ENCODE results near the gene MEIS2.

DNA sequence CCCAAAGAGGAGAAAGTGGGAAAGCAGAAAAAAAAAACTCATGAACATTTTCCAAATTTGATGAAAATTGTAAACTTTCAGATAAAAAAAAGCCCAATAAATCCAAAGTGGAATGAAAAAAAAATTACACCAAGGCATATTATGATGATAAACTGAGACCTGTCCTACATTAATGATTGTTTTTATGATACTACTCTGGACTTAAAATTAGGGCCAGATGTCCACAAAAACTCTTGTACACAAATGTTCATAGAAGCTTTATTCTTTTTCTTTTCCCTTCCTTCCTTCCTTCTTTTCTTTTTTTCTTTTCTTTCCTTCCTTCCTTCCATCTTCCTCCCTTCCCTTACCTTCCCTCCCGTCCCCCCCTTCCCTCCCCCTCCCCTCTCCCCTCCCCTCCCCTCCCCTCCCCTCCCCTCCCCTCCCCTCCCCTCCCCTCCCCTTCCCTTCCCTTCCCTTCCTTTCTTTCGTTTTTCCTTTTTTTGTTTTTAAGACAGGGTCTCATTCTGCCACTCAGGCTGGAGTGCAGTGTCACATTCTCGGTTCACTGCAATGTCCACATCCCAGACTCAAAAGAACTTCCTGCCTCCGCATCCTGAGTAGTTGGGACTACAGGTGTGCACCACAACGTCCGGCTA is 243.9 kb downstream of the MEIS2 start:
- no peak for TF ChIP-seq EZH2phosphoT487 (IDR thresholded peaks at IDR 0.05; ENCODE audit: borderline replicate concordance)
- TF ChIP-seq CTCF (conservative IDR thresholded peaks at IDR 0.05; ENCODE audit: low read length) = no peak
